ENCODE measurements around the gene ALK.

DNA sequence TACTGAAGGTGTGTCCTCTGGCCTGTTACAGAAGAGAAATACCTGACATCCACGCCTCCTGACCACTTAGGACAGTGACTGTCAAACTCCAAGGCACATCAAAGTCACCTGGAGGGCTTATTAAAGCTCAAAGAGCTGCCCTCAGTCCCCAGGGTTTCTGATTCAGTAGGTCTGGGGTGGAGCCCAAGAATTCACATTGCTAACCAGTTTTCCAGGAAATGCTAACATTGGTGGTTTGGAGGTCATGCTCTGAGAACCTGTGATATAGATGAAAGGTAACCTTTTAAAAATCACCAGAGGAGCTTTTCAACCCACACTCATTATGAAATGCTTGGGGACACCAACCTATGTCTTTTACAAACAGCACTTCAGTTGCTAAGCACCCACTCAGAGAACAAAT lies 172.3 kb downstream of the ALK start:
- TF ChIP-seq, protein P1, sequence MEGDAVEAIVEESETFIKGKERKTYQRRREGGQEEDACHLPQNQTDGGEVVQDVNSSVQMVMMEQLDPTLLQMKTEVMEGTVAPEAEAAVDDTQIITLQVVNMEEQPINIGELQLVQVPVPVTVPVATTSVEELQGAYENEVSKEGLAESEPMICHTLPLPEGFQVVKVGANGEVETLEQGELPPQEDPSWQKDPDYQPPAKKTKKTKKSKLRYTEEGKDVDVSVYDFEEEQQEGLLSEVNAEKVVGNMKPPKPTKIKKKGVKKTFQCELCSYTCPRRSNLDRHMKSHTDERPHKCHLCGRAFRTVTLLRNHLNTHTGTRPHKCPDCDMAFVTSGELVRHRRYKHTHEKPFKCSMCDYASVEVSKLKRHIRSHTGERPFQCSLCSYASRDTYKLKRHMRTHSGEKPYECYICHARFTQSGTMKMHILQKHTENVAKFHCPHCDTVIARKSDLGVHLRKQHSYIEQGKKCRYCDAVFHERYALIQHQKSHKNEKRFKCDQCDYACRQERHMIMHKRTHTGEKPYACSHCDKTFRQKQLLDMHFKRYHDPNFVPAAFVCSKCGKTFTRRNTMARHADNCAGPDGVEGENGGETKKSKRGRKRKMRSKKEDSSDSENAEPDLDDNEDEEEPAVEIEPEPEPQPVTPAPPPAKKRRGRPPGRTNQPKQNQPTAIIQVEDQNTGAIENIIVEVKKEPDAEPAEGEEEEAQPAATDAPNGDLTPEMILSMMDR (conservative IDR thresholded peaks at IDR 0.05 in 1 of 2, IDR thresholded peaks at IDR 0.05 in 1 of 2; ENCODE audit: low read depth in 1 of 2, low read length in 2 of 2): no peak
- TF ChIP-seq EZH2 (IDR thresholded peaks at IDR 0.05; ENCODE audit: low read length, missing control alignments): no peak
